SK-N-SH treated with all-trans-retinoic acid at 6 μM for 48 hours (cell line): ENCODE measurements around the gene CCDC57.

Experiments used
- GLIS3 ChIP-seq: fragments of 250-450 bp; sonication (Bioruptor Pico); IDR thresholded peaks from 2 replicates; pipeline ENCODE4 v1.5.0; 2020; ENCODE audit warnings: mild to moderate bottlenecking, moderate library complexity
- ISL1 ChIP-seq: fragments of 250-450 bp; sonication (Bioruptor Pico); IDR thresholded peaks from 2 replicates; pipeline ENCODE4 v2.1.2; 2022; ENCODE audit warnings: mild to moderate bottlenecking, moderate library complexity
- PATZ1 ChIP-seq: fragments of 250-450 bp; sonication (Bioruptor Pico); IDR thresholded peaks from 2 replicates; pipeline ENCODE4 v1.8.0; 2020; ENCODE audit warnings: mild to moderate bottlenecking, moderate library complexity, borderline replicate concordance
- PPARA ChIP-seq: fragments of 250-450 bp; sonication (Bioruptor Pico); IDR thresholded peaks from 2 replicates; pipeline ENCODE4 v1.5.0; 2020; ENCODE audit warnings: mild to moderate bottlenecking, borderline replicate concordance
- RARB ChIP-seq: fragments of 250-450 bp; sonication (Bioruptor Pico); IDR thresholded peaks from 2 replicates; pipeline ENCODE4 v1.8.0; 2021; ENCODE audit warnings: mild to moderate bottlenecking, moderate library complexity
- TCF4 ChIP-seq: fragments of 250-450 bp; sonication (Bioruptor Pico); IDR thresholded peaks from 2 replicates; pipeline ENCODE4 v1.8.0; 2021; ENCODE audit warnings: mild to moderate bottlenecking, moderate library complexity, borderline replicate concordance
- ZC3H10 ChIP-seq: fragments of 250-450 bp; sonication (Bioruptor Pico); IDR thresholded peaks from 2 replicates; pipeline ENCODE4 v1.5.1; 2021; ENCODE audit warnings: mild to moderate bottlenecking, moderate library complexity
- ZFP3 ChIP-seq: fragments of 250-450 bp; sonication (Bioruptor Pico); IDR thresholded peaks from 2 replicates; pipeline ENCODE4 v1.5.0; 2020; ENCODE audit warnings: mild to moderate bottlenecking, moderate library complexity
- ZFP30 ChIP-seq: fragments of 450-650 bp; formaldehyde crosslinking; IDR thresholded peaks from 2 replicates; pipeline ENCODE4 v1.5.0; 2022; ENCODE audit warnings: mild to moderate bottlenecking, moderate library complexity
- ZNF565 ChIP-seq: fragments of 450-650 bp; formaldehyde crosslinking; conservative IDR thresholded peaks from 2 replicates; pipeline ENCODE4 v1.5.0; 2020; ENCODE audit warnings: low read depth, mild to moderate bottlenecking, moderate library complexity
- ZNF8 ChIP-seq: fragments of 450-650 bp; formaldehyde crosslinking; IDR thresholded peaks from 2 replicates; pipeline ENCODE4 v1.5.0; 2020; ENCODE audit warnings: mild to moderate bottlenecking, moderate library complexity

- TF ChIP-seq PPARA (no peak), ZNF565 (CRISPR knock-in tag) (no peak), PATZ1 (CRISPR knock-in tag) (0 out of 2 replicates have a peak, but pooled peaks have one; percentile 11), ZFP30 (CRISPR knock-in tag) (no peak), ZC3H10 (CRISPR knock-in tag) (no peak), TCF4 (CRISPR knock-in tag) (no peak), ZFP3 (no peak), RARB (CRISPR knock-in tag) (no peak), ISL1 (CRISPR knock-in tag) (no peak), GLIS3 (no peak), ZNF8 (CRISPR knock-in tag) (no peak)
Measured at GRCh38 chr17:82242977-82243647, 30.5 kb upstream of the CCDC57 start.
